Mesendoderm (in vitro differentiated cells): Measurements from ENCODE around the gene CLDN8. TPM values are rescaled to one million over a fixed set of nuclear protein-coding genes. Genes with fewer than 3 reads are reported as not detected.
A peak's percentile ranks its signal among the peaks of the same experiment; 100 is the strongest.

Experiments
- DNase-seq: peaks from one replicate; pipeline ENCODE4 v3.0.0; 2013
- H2AK5ac ChIP-seq: 2 replicates; pipeline ENCODE4 v1.6.1; 2013; ENCODE audit warnings: low read length, inconsistent platforms
- H2BK120ac ChIP-seq: 2 replicates; pipeline ENCODE4 v1.6.1; 2013; ENCODE audit warnings: low read depth, mild to moderate bottlenecking, low read length, moderate library complexity, mixed read lengths
- H2BK15ac ChIP-seq: replicated peaks from 2 replicates; pipeline ENCODE4 v1.6.1; 2013; ENCODE audit warnings: low read depth, mild to moderate bottlenecking, moderate library complexity
- H2BK5ac ChIP-seq: 2 replicates; pipeline ENCODE4 v1.6.1; 2013; ENCODE audit warnings: low read length, inconsistent platforms
- H3K18ac ChIP-seq: 2 replicates; pipeline ENCODE4 v1.6.1; 2013; ENCODE audit warnings: mild to moderate bottlenecking, low read length, mixed read lengths
- H3K23ac ChIP-seq: one replicate; pipeline ENCODE4 v1.6.1; 2013; ENCODE audit warnings: low read length
- H3K27ac ChIP-seq: 2 replicates; pipeline ENCODE4 v1.5.1; 2013; ENCODE audit warnings: low read depth, mild to moderate bottlenecking, inconsistent platforms, low read length, moderate library complexity
- H3K27me3 ChIP-seq: 2 replicates; pipeline ENCODE4 v1.6.1; 2013; ENCODE audit warnings: low read length, control low read depth, mild to moderate bottlenecking, inconsistent platforms; ENCODE audit not compliant: insufficient read depth, poor library complexity
- H3K36me3 ChIP-seq: 2 replicates; pipeline ENCODE4 v1.6.1; 2013; ENCODE audit warnings: low read length, inconsistent platforms; ENCODE audit not compliant: control insufficient read depth, insufficient read depth
- H3K4ac ChIP-seq: one replicate; pipeline ENCODE4 v1.6.1; 2013; ENCODE audit warnings: low read depth, mild to moderate bottlenecking, low read length, moderate library complexity
- H3K4me1 ChIP-seq: 2 replicates; pipeline ENCODE4 v1.6.1; 2013; ENCODE audit warnings: low read depth, low read length, inconsistent platforms; ENCODE audit not compliant: control insufficient read depth
- H3K4me2 ChIP-seq: 2 replicates; pipeline ENCODE4 v1.6.1; 2013; ENCODE audit warnings: low read length
- H3K4me3 ChIP-seq: 2 replicates; pipeline ENCODE4 v1.5.1; 2013; ENCODE audit warnings: mild to moderate bottlenecking, low read length
- H3K56ac ChIP-seq: one replicate; pipeline ENCODE4 v1.6.1; 2013; ENCODE audit warnings: low read length
- H3K79me1 ChIP-seq: 2 replicates; pipeline ENCODE4 v1.6.1; 2013; ENCODE audit warnings: low read length, inconsistent platforms
- H3K79me2 ChIP-seq: 2 replicates; pipeline ENCODE4 v1.6.1; 2013; ENCODE audit warnings: mild to moderate bottlenecking, low read length; ENCODE audit not compliant: control insufficient read depth, insufficient read depth
- H3K9ac ChIP-seq: 2 replicates; pipeline ENCODE4 v1.6.1; 2013; ENCODE audit warnings: low read length, inconsistent platforms
- H4K5ac ChIP-seq: one replicate; pipeline ENCODE4 v1.6.1; 2013; ENCODE audit warnings: low read length
- H4K8ac ChIP-seq: one replicate; pipeline ENCODE4 v1.6.1; 2013; ENCODE audit warnings: low read depth, mild to moderate bottlenecking, control low read depth, low read length, moderate library complexity
- WGBS: extraction: QIAGEN DNeasy Blood & Tissue Kit; methylation state at CpG from one replicate; pipeline ENCODE4 v1.1.7; 2013; ENCODE audit warnings: low lambda C conversion rate, missing lambda C conversion rate; ENCODE audit not compliant: insufficient coverage; ENCODE audit errors: extremely low coverage; 5-methylcytosine and 5-hydroxymethylcytosine counted together
- polyA plus RNA-seq, 2 experiments: library from polyadenylated mRNA; stranded (reverse); fragments of 200-250 nt; gene quantifications; one replicate each; pipeline ENCODE4 v1.2.3, GENCODE V29; 2013

The CLDN8 gene
- polyA plus RNA-seq (2013, experiment 1 of 2), result not detected
- not detected for polyA plus RNA-seq (2013, experiment 2 of 2)

- no peak within 1 kb of the TSS for H3K4me2 ChIP-seq
- H2BK5ac ChIP-seq, result no peak within 1 kb of the TSS
- H3K23ac ChIP-seq, result no peak within 1 kb of the TSS
- WGBS, result no CpG with 5 or more reads among the region's 5 CpGs
- no peak within 1 kb of the TSS for H3K18ac ChIP-seq
- no peak within 1 kb of the TSS for H4K5ac ChIP-seq
- H3K56ac ChIP-seq, result no peak within 1 kb of the TSS
- no peaks in the 10 kb centered on the region for H3K4me1 ChIP-seq
- H2BK15ac ChIP-seq, result no peak within 1 kb of the TSS
- H3K79me1 ChIP-seq, result no peaks in the 10 kb centered on the region
- no peaks in the 10 kb centered on the region for H3K27me3 ChIP-seq
- H3K79me2 ChIP-seq, result no peaks in the 10 kb centered on the region
- no peak within 1 kb of the TSS for H3K27ac ChIP-seq
- DNase-seq, result no peak
- H3K4ac ChIP-seq, result no peak within 1 kb of the TSS
- H3K9ac ChIP-seq, result no peak within 1 kb of the TSS
- H2BK120ac ChIP-seq, result no peak within 1 kb of the TSS
- H4K8ac ChIP-seq, result no peak within 1 kb of the TSS
- H2AK5ac ChIP-seq, result no peak within 1 kb of the TSS
- no peaks in the 10 kb centered on the region for H3K36me3 ChIP-seq
- H3K4me3 ChIP-seq, result no peak within 1 kb of the TSS
These were observed at the start of gene CLDN8 for GRCh38 chr21:30216041-30216723. TSS of gene CLDN8 (minus strand) at chr21:30216097. CDS start at chr21:30215925, 172 bp downstream.

GRCh38 chr21:30257773-30258172, 41.9 kb upstream of the CLDN8 start:
- no peaks in the 10 kb centered on the region for H3K79me1 ChIP-seq
- H2BK120ac ChIP-seq, result no peak overlapping the region
- H3K9ac ChIP-seq, result no peak overlapping the region
- no peak overlapping the region for H3K4me2 ChIP-seq
- no peak overlapping the region for H4K5ac ChIP-seq
- no CpG with 5 or more reads among the region's 4 CpGs for WGBS
- H2BK5ac ChIP-seq, result no peak overlapping the region
- no peak overlapping the region for H3K18ac ChIP-seq
- H3K4me3 ChIP-seq, result no peak overlapping the region
- DNase-seq, result peak; percentile 83
- H3K27ac ChIP-seq, result no peak overlapping the region
- H3K36me3 ChIP-seq, result no peaks in the 10 kb centered on the region
- H3K27me3 ChIP-seq, result no peaks in the 10 kb centered on the region
- no peak overlapping the region for H3K4ac ChIP-seq
- H3K56ac ChIP-seq, result no peak overlapping the region
- H4K8ac ChIP-seq, result no peak overlapping the region
- H2BK15ac ChIP-seq, result no peak overlapping the region
- H2AK5ac ChIP-seq, result no peak overlapping the region
- no peaks in the 10 kb centered on the region for H3K4me1 ChIP-seq
- no peak overlapping the region for H3K23ac ChIP-seq
- no peaks in the 10 kb centered on the region for H3K79me2 ChIP-seq

- H2BK15ac ChIP-seq, result no peak overlapping the region
- H4K8ac ChIP-seq, result no peak overlapping the region
- H3K9ac ChIP-seq, result no peak overlapping the region
- H3K18ac ChIP-seq, result no peak overlapping the region
- no peak overlapping the region for H3K4ac ChIP-seq
- no peak overlapping the region for H4K5ac ChIP-seq
- WGBS, result no CpG with 5 or more reads among the region's 4 CpGs
- H3K79me1 ChIP-seq, result no peaks in the 10 kb centered on the region
- H3K23ac ChIP-seq, result no peak overlapping the region
- H3K56ac ChIP-seq, result no peak overlapping the region
- no peak overlapping the region for H2AK5ac ChIP-seq
- no peaks in the 10 kb centered on the region for H3K36me3 ChIP-seq
- no peak overlapping the region for H2BK120ac ChIP-seq
- H3K27ac ChIP-seq, result no peak overlapping the region
- H2BK5ac ChIP-seq, result no peak overlapping the region
- H3K4me1 ChIP-seq, result no peaks in the 10 kb centered on the region
- H3K4me2 ChIP-seq, result no peak overlapping the region
- H3K79me2 ChIP-seq, result no peaks in the 10 kb centered on the region
- H3K4me3 ChIP-seq, result no peak overlapping the region
- DNase-seq, result no peak
- no peaks in the 10 kb centered on the region for H3K27me3 ChIP-seq
These were observed 40.2 kb upstream of the CLDN8 start for GRCh38 chr21:30256100-30256499.

- H3K4me3 ChIP-seq, result no peak overlapping the region
- no peak overlapping the region for H2AK5ac ChIP-seq
- no peaks in the 10 kb centered on the region for H3K79me1 ChIP-seq
- DNase-seq, result no peak
- no peak overlapping the region for H4K5ac ChIP-seq
- no peaks in the 10 kb centered on the region for H3K79me2 ChIP-seq
- no peaks in the 10 kb centered on the region for H3K36me3 ChIP-seq
- H3K27ac ChIP-seq, result no peak overlapping the region
- no peak overlapping the region for H3K9ac ChIP-seq
- no peak overlapping the region for H2BK5ac ChIP-seq
- no peak overlapping the region for H4K8ac ChIP-seq
- no peak overlapping the region for H3K4ac ChIP-seq
- no peaks in the 10 kb centered on the region for H3K4me1 ChIP-seq
- no peak overlapping the region for H3K4me2 ChIP-seq
- H2BK15ac ChIP-seq, result no peak overlapping the region
- no CpG with 5 or more reads among the region's 1 CpG for WGBS
- H2BK120ac ChIP-seq, result no peak overlapping the region
- no peak overlapping the region for H3K18ac ChIP-seq
- no peak overlapping the region for H3K23ac ChIP-seq
- H3K56ac ChIP-seq, result no peak overlapping the region
- H3K27me3 ChIP-seq, result no peaks in the 10 kb centered on the region
These were observed 39.8 kb upstream of the CLDN8 start for GRCh38 chr21:30255679-30256078.

GRCh38 chr21:30251781-30252180, 35.9 kb upstream of the CLDN8 start:
- Histone ChIP-seq H4K8ac (no peak overlapping the region), H2BK120ac (no peak overlapping the region), H3K56ac (no peak overlapping the region), H3K4me2 (no peak overlapping the region), H3K23ac (no peak overlapping the region), H3K27ac (no peak overlapping the region), H3K18ac (no peak overlapping the region), H3K79me2 (no peaks in the 10 kb centered on the region), H2AK5ac (no peak overlapping the region), H3K36me3 (no peaks in the 10 kb centered on the region), H3K4ac (no peak overlapping the region), H3K27me3 (no peaks in the 10 kb centered on the region), H4K5ac (no peak overlapping the region), H3K79me1 (no peaks in the 10 kb centered on the region), H2BK5ac (no peak overlapping the region), H3K4me3 (no peak overlapping the region), H3K4me1 (no peaks in the 10 kb centered on the region), H2BK15ac (no peak overlapping the region), H3K9ac (no peak overlapping the region)
- DNase-seq, result no peak
- WGBS, result no CpG with 5 or more reads among the region's 1 CpG

- Histone ChIP-seq H3K4me2 (no peak overlapping the region), H3K4ac (no peak overlapping the region), H4K5ac (no peak overlapping the region), H2AK5ac (no peak overlapping the region), H3K23ac (no peak overlapping the region), H4K8ac (no peak overlapping the region), H3K27ac (no peak overlapping the region), H2BK15ac (no peak overlapping the region), H3K18ac (no peak overlapping the region), H3K4me3 (no peak overlapping the region), H2BK5ac (no peak overlapping the region), H3K79me1 (no peaks in the 10 kb centered on the region), H3K56ac (no peak overlapping the region), H3K79me2 (no peaks in the 10 kb centered on the region), H2BK120ac (no peak overlapping the region), H3K9ac (no peak overlapping the region), H3K4me1 (no peaks in the 10 kb centered on the region), H3K27me3 (no peaks in the 10 kb centered on the region), H3K36me3 (no peaks in the 10 kb centered on the region)
- DNase-seq, result no peak
- no CpG with 5 or more reads among the region's 3 CpGs for WGBS
These were observed 34.0 kb upstream of the CLDN8 start for GRCh38 chr21:30249936-30250335.
